ENCODE results near the gene IQCM.

Gene IQCM

GRCh38 chr4:149825336-149825735 lies 9.7 kb upstream of the IQCM start:
- no peaks in the 10 kb centered on the region for H3K9me3 ChIP-seq (ENCODE audit: control insufficient read depth, insufficient read depth, low read depth, low read length)
- no peaks in the 10 kb centered on the region for H3K4me1 ChIP-seq (ENCODE audit: control insufficient read depth, insufficient read depth, low read length)
- ChIA-PET CTCF (no interaction called here), POLR2A (no interaction called here)
- H3K27ac ChIP-seq (ENCODE audit: extremely low read depth, low read depth, low read length), result no peak overlapping the region
- no peak overlapping the region for H3K4me3 ChIP-seq (ENCODE audit: low read depth, low read length)
- H3K36me3 ChIP-seq (ENCODE audit: control insufficient read depth in 2 of 2, insufficient read depth in 1 of 2, low read length in 2 of 2), result no peaks in the 10 kb centered on the region
- TF ChIP-seq TRIM28 (IDR thresholded peaks at IDR 0.05; ENCODE audit: borderline replicate concordance, low read length) (no peak), GLIS2 (tag by site-specific recombination; IDR thresholded peaks at IDR 0.05) (no peak), ZNF121 (tag by site-specific recombination; IDR thresholded peaks at IDR 0.05) (no peak), ZNF133 (tag by site-specific recombination; IDR thresholded peaks at IDR 0.05) (no peak), ZNF558 (tag by site-specific recombination; IDR thresholded peaks at IDR 0.05) (no peak), ZSCAN4 (tag by site-specific recombination; IDR thresholded peaks at IDR 0.05) (no peak), ZNF571 (tag by site-specific recombination; IDR thresholded peaks at IDR 0.05) (no peak), ZNF596 (tag by site-specific recombination; IDR thresholded peaks at IDR 0.05) (no peak), ZNF600 (tag by site-specific recombination; IDR thresholded peaks at IDR 0.05) (no peak), ZNF837 (tag by site-specific recombination; IDR thresholded peaks at IDR 0.05) (no peak), ZNF280D (tag by site-specific recombination; IDR thresholded peaks at IDR 0.05) (no peak), OSR2 (tag by site-specific recombination; IDR thresholded peaks at IDR 0.05) (no peak), ZNF433 (tag by site-specific recombination; IDR thresholded peaks at IDR 0.05; ENCODE audit: low read depth) (no peak), ZNF426 (tag by site-specific recombination; IDR thresholded peaks at IDR 0.05) (no peak), ZNF785 (tag by site-specific recombination; IDR thresholded peaks at IDR 0.05) (no peak), ZNF549 (tag by site-specific recombination; IDR thresholded peaks at IDR 0.05) (no peak), BCL6B (tag by site-specific recombination; IDR thresholded peaks at IDR 0.05) (no peak), ZNF112 (tag by site-specific recombination; IDR thresholded peaks at IDR 0.05) (no peak)

GRCh38 chr4:149823769-149824221 lies 8.2 kb upstream of the IQCM start:
- ChIA-PET POLR2A (no interaction called here), CTCF (no interaction called here)
- no peaks in the 10 kb centered on the region for H3K9me3 ChIP-seq (ENCODE audit: control insufficient read depth, insufficient read depth, low read depth, low read length)
- no peaks in the 10 kb centered on the region for H3K36me3 ChIP-seq (ENCODE audit: control insufficient read depth in 2 of 2, insufficient read depth in 1 of 2, low read length in 2 of 2)
- H3K27ac ChIP-seq (ENCODE audit: extremely low read depth, low read depth, low read length), result no peak overlapping the region
- no peak overlapping the region for H3K4me3 ChIP-seq (ENCODE audit: low read depth, low read length)
- TF ChIP-seq SCRT2 (tag by site-specific recombination; IDR thresholded peaks at IDR 0.05) (peak; percentile 49; the same call in 1 of the 2 replicates), PRDM1 (tag by site-specific recombination; IDR thresholded peaks at IDR 0.05) (no peak), ZNF530 (tag by site-specific recombination; IDR thresholded peaks at IDR 0.05; ENCODE audit: low read depth) (no peak)
- no peaks in the 10 kb centered on the region for H3K4me1 ChIP-seq (ENCODE audit: control insufficient read depth, insufficient read depth, low read length)
